ENCODE measurements around the gene ATG4D.
A peak's percentile ranks its signal among the peaks of the same experiment; 100 is the strongest.

Gene ATG4D

DNA sequence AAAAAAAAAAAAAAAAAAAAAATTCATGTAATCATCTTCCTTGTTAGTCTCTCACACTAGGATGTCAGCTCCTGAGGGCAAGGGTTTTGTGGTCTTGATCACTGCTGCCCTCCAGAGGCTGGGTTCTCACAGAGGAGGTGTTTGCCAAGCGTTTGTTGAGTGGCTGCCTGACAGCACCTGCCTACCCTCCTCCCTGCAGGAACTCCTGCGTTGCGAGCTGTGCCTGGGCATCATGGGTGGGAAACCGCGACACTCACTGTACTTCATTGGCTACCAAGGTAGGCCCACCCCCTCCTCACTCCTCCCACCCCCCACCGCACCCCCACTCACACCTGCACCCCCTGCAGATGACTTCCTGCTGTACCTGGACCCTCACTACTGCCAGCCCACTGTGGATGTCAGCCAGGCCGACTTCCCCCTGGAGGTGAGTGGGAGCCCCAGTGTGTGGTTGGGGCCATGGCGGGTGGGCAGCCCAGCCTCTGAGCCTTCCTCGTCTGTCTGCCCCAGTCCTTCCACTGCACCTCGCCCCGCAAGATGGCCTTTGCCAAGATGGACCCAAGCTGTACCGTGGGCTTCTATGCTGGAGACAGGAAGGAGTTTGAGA, 8.1 kb downstream of the ATG4D start:
- Histone ChIP-seq H3K9me3 (ENCODE audit: control insufficient read depth in 2 of 2, low read length in 2 of 2) (no peaks in the 10 kb centered on the region), H3K36me3 (ENCODE audit: control insufficient read depth in 2 of 2, insufficient read depth in 2 of 2, low read length in 2 of 2) (peaks cover 48 to 56% of the 10 kb centered on the region in 2 donors), H3K4me1 (ENCODE audit: control insufficient read depth in 2 of 2, insufficient read depth in 2 of 2, low read length in 2 of 2) (peaks cover 16 to 29% of the 10 kb centered on the region in 2 donors), H3K9ac (ENCODE audit: low read depth in 1 of 2, low read length in 2 of 2) (no peak overlapping the region), H3K4me3 (ENCODE audit: low read length in 2 of 2) (no peak overlapping the region), H3K27me3 (ENCODE audit: control insufficient read depth in 2 of 2, insufficient read depth in 2 of 2, low read length in 2 of 2) (no peaks in the 10 kb centered on the region), H3K27ac (ENCODE audit: low read depth in 2 of 2, low read length in 2 of 2) (no peak overlapping the region)

DNA sequence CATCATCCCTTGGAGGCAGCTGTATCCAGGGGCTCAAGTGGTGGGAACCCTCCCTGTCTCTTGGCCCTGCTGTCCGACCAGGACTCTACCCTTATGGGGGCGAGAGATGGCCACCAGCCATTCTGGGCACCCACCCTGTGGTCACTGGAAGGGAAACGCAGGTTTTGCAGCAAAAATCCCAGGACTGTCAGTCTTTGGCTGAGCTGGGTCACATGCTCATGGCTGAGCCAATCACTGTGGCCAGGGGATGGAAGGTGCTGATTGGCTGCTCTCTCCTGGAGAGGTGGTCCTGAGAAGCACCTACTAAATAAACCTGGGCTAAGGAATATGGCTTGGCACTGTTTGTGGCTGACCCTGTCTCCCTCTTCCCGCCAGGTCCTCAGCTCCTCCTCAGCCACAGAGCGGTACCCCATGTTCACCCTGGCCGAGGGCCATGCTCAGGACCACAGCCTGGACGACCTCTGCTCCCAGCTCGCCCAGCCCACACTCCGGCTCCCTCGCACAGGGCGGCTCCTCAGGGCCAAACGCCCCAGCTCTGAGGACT, 8.9 kb downstream of the ATG4D start:
- peaks cover 49 to 55% of the 10 kb centered on the region in 2 donors for H3K36me3 ChIP-seq (ENCODE audit: control insufficient read depth in 2 of 2, insufficient read depth in 2 of 2, low read length in 2 of 2)
- H3K9ac ChIP-seq (ENCODE audit: low read depth in 1 of 2, low read length in 2 of 2): no peak overlapping the region
- no peaks in the 10 kb centered on the region for H3K27me3 ChIP-seq (ENCODE audit: control insufficient read depth in 2 of 2, insufficient read depth in 2 of 2, low read length in 2 of 2)
- H3K27ac ChIP-seq (ENCODE audit: low read depth in 2 of 2, low read length in 2 of 2): peak overlapping the region in 1 of 2 donors; percentile 71
- no peaks in the 10 kb centered on the region for H3K9me3 ChIP-seq (ENCODE audit: control insufficient read depth in 2 of 2, low read length in 2 of 2)
- no peak overlapping the region for H3K4me3 ChIP-seq (ENCODE audit: low read length in 2 of 2)
- H3K4me1 ChIP-seq (ENCODE audit: control insufficient read depth in 2 of 2, insufficient read depth in 2 of 2, low read length in 2 of 2): peaks cover 16 to 29% of the 10 kb centered on the region in 2 donors

DNA sequence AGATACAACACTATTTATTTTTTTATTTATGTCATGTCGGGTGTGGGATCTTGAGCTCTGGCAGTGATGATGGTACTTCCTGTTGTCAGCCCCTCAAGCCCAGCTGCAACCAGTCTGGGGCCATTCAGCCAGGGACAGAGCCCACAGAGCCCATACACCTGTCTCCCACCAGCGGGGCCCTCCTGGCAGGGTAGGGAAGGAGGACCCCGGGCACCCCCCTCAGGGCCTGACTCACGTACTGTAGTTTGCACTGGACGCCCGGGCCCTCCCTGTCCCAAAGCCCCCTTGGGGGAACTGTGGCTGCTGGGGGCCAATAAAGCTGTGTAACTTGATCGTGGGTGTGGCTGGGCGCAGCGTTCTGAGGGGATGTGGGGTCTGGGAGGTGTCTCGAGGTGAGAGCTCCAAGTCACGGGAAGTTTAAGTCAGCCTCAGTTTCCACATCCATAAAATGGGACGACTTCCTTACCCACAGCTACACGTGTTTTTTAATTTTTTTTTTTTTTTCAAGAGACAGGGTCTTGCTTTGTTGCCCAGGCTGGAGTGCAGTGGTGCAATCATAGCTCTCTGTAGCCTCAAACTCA, 9.5 kb downstream of the ATG4D start:
- H3K4me1 ChIP-seq (ENCODE audit: control insufficient read depth in 2 of 2, insufficient read depth in 2 of 2, low read length in 2 of 2): peaks cover 16 to 29% of the 10 kb centered on the region in 2 donors
- peaks cover 52 to 59% of the 10 kb centered on the region in 2 donors for H3K36me3 ChIP-seq (ENCODE audit: control insufficient read depth in 2 of 2, insufficient read depth in 2 of 2, low read length in 2 of 2)

DNA sequence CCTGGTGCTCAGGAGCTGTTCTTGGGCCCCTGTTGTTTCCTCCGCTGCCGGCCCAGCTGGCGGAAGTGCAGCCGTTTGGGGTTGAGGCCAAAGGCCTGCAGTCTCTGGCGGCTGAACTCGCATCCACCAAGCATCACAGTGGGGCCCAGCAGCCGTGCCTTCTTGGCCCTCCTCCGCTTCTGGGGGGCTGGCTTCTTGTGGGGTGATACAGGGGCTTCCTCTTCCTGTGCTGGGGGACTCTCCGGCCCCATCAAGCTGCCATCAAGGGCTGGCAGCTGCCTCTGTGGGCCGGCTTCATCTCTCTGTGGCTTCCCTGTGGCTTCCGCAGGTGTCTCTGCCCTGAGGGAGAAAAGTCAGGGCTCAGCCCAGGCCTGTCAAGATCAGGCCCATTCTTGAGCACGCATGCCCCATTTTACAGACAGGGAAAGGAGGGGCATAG, 10.3 kb downstream of the ATG4D start:
- H3K27ac ChIP-seq (ENCODE audit: low read depth in 2 of 2, low read length in 2 of 2): peak overlapping the region in 1 of 2 donors; percentile 71
- H3K9ac ChIP-seq (ENCODE audit: low read depth in 1 of 2, low read length in 2 of 2): no peak overlapping the region
- peaks cover 48 to 54% of the 10 kb centered on the region in 2 donors for H3K36me3 ChIP-seq (ENCODE audit: control insufficient read depth in 2 of 2, insufficient read depth in 2 of 2, low read length in 2 of 2)
- peaks cover 16 to 29% of the 10 kb centered on the region in 2 donors for H3K4me1 ChIP-seq (ENCODE audit: control insufficient read depth in 2 of 2, insufficient read depth in 2 of 2, low read length in 2 of 2)
- no peaks in the 10 kb centered on the region for H3K27me3 ChIP-seq (ENCODE audit: control insufficient read depth in 2 of 2, insufficient read depth in 2 of 2, low read length in 2 of 2)
- H3K9me3 ChIP-seq (ENCODE audit: control insufficient read depth in 2 of 2, low read length in 2 of 2): no peaks in the 10 kb centered on the region
- no peak overlapping the region for H3K4me3 ChIP-seq (ENCODE audit: low read length in 2 of 2)

More for the DNA sequence above, 9.5 kb downstream of the ATG4D start:
- Histone ChIP-seq H3K9ac (ENCODE audit: low read depth in 1 of 2, low read length in 2 of 2) (peak overlapping the region in 1 of 2 donors; percentile 6), H3K27me3 (ENCODE audit: control insufficient read depth in 2 of 2, insufficient read depth in 2 of 2, low read length in 2 of 2) (no peaks in the 10 kb centered on the region), H3K9me3 (ENCODE audit: control insufficient read depth in 2 of 2, low read length in 2 of 2) (no peaks in the 10 kb centered on the region), H3K4me3 (ENCODE audit: low read length in 2 of 2) (no peak overlapping the region), H3K27ac (ENCODE audit: low read depth in 2 of 2, low read length in 2 of 2) (peak overlapping the region; percentile 61 to 71)

DNA sequence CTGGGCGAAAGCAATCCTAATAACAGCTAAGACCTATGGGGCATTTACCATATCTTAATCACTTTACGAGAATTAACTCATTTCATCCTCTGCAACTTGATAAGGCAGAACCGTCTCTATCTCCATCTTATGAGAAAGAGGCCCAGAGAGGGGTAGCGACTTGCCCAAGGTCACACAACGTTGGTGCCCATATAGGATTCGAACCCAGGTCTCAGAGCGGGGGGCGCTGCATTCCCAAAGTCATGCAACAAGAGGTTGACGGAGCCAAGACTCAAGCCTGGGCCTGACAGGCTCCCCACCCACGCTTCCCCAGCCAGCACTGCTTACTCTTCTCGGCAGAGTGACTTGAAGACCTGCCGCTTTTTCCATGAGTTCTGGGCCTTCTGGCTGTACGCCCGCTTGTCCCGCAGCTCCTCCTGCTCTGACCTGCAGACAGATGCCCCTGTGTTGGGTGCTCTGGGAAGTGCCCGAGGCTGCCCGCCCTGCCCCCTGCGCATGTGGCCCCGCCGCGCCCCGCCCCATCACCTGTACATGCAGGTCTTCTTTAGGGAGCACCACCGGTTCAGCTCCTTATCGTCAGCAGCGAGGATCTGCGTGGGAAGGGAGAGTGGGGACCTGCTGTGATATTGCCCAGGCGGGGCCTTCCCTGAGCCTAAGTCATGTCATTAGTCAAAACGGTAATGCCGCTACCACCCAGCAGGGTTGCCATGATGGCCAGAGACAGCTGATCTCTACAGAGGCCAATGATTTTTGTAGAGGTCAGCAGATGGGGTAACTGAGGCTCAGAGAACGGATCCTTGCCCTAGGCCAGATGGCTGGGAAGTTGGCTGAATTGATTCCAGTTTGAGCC, 11.3 kb downstream of the ATG4D start:
- no peak overlapping the region for H3K27ac ChIP-seq (ENCODE audit: low read depth in 2 of 2, low read length in 2 of 2)
- no peaks in the 10 kb centered on the region for H3K9me3 ChIP-seq (ENCODE audit: control insufficient read depth in 2 of 2, low read length in 2 of 2)
- H3K9ac ChIP-seq (ENCODE audit: low read depth in 1 of 2, low read length in 2 of 2): no peak overlapping the region
- no peaks in the 10 kb centered on the region for H3K27me3 ChIP-seq (ENCODE audit: control insufficient read depth in 2 of 2, insufficient read depth in 2 of 2, low read length in 2 of 2)
- H3K4me1 ChIP-seq (ENCODE audit: control insufficient read depth in 2 of 2, insufficient read depth in 2 of 2, low read length in 2 of 2): peaks cover 16 to 29% of the 10 kb centered on the region in 2 donors
- no peak overlapping the region for H3K4me3 ChIP-seq (ENCODE audit: low read length in 2 of 2)
- H3K36me3 ChIP-seq (ENCODE audit: control insufficient read depth in 2 of 2, insufficient read depth in 2 of 2, low read length in 2 of 2): peaks cover 57 to 59% of the 10 kb centered on the region in 2 donors

DNA sequence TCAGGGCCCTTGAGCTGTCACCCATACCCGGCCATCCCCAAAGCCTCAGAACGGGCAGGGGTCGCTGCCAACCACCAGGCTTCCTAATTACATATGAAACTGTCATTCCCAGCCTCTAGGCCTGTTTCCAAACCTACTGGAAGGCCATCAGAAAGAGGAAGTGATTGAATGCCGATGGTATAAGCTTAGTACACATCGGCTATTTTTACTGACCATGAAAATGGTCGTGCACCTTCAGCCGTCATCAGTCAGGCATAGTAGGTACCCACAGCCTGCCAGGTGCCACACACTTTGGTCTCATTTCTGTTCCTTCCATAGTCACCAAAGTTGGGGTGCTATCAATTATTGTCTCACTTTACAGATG, 11.9 kb downstream of the ATG4D start:
- H3K27me3 ChIP-seq (ENCODE audit: control insufficient read depth in 2 of 2, insufficient read depth in 2 of 2, low read length in 2 of 2): no peaks in the 10 kb centered on the region
- no peaks in the 10 kb centered on the region for H3K9me3 ChIP-seq (ENCODE audit: control insufficient read depth in 2 of 2, low read length in 2 of 2)
- H3K4me1 ChIP-seq (ENCODE audit: control insufficient read depth in 2 of 2, insufficient read depth in 2 of 2, low read length in 2 of 2): peaks cover 16 to 25% of the 10 kb centered on the region in 2 donors
- H3K4me3 ChIP-seq (ENCODE audit: low read length in 2 of 2): no peak overlapping the region
- H3K27ac ChIP-seq (ENCODE audit: low read depth in 2 of 2, low read length in 2 of 2): no peak overlapping the region
- peaks cover 56 to 61% of the 10 kb centered on the region in 2 donors for H3K36me3 ChIP-seq (ENCODE audit: control insufficient read depth in 2 of 2, insufficient read depth in 2 of 2, low read length in 2 of 2)
- no peak overlapping the region for H3K9ac ChIP-seq (ENCODE audit: low read depth in 1 of 2, low read length in 2 of 2)

DNA sequence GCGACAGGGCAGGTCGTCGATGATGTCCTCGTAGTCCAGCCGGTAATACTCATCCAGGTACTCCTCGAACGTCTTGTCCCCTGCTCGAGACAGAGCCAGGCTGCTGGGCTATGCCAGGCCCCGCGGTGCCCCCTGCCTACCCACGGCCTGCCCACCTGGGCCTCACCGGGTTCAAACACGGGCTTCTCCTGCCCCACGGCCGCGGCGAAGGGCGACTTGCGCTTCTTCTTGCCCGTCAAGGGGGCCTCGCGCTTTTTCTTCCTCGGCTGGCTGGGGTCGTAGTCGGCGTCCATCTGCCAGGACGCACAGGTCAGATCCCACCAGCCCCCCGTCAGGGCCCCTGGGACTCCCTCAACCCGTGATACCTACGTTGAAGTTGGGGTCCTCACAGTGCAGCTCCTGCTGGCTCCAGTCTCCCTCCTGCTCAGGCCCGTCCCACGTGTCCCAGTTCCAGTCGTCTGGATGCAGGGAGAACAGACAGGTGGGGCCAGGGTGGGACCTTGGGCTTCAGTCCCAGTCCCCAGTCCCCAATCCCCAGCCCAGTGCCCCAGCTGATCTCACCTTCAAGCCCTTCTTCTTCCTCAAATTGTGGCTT, 14.0 kb downstream of the ATG4D start:
- H3K36me3 ChIP-seq (ENCODE audit: control insufficient read depth in 2 of 2, insufficient read depth in 2 of 2, low read length in 2 of 2): peaks cover 48 to 53% of the 10 kb centered on the region in 2 donors
- H3K9me3 ChIP-seq (ENCODE audit: control insufficient read depth in 2 of 2, low read length in 2 of 2): no peaks in the 10 kb centered on the region
- H3K27ac ChIP-seq (ENCODE audit: low read depth in 2 of 2, low read length in 2 of 2): no peak overlapping the region

DNA sequence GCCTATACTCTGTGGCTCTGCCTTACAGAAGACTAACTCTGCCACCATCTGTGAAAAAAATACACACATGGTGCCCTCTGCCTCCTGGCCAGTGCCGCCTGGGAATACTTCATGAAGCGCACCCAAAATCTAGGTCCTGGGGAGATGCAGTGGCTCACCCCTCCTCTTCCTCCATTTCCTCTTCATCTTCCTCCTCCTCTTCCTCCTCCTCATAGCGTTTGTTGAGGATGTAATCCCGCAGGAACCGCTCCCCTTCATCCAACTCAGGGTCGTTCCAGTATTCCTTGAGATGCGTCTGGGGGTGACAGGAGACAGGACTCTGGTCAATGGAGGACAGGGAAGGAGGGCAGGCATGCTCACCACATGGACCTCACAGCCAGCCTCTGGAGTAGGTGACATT, 16.4 kb downstream of the ATG4D start:
- H3K36me3 ChIP-seq (ENCODE audit: control insufficient read depth in 2 of 2, insufficient read depth in 2 of 2, low read length in 2 of 2): peaks cover 26 to 38% of the 10 kb centered on the region in 2 donors
- no peaks in the 10 kb centered on the region for H3K9me3 ChIP-seq (ENCODE audit: control insufficient read depth in 2 of 2, low read length in 2 of 2)
- H3K4me1 ChIP-seq (ENCODE audit: control insufficient read depth in 2 of 2, insufficient read depth in 2 of 2, low read length in 2 of 2): peaks cover 6 to 7% of the 10 kb centered on the region in 2 donors
- no peak overlapping the region for H3K27ac ChIP-seq (ENCODE audit: low read depth in 2 of 2, low read length in 2 of 2)
- no peak overlapping the region for H3K9ac ChIP-seq (ENCODE audit: low read depth in 1 of 2, low read length in 2 of 2)
- no peak overlapping the region for H3K4me3 ChIP-seq (ENCODE audit: low read length in 2 of 2)
- no peaks in the 10 kb centered on the region for H3K27me3 ChIP-seq (ENCODE audit: control insufficient read depth in 2 of 2, insufficient read depth in 2 of 2, low read length in 2 of 2)

More for the DNA sequence above, 14.0 kb downstream of the ATG4D start:
- Histone ChIP-seq H3K27me3 (ENCODE audit: control insufficient read depth in 2 of 2, insufficient read depth in 2 of 2, low read length in 2 of 2) (no peaks in the 10 kb centered on the region), H3K4me3 (ENCODE audit: low read length in 2 of 2) (no peak overlapping the region), H3K4me1 (ENCODE audit: control insufficient read depth in 2 of 2, insufficient read depth in 2 of 2, low read length in 2 of 2) (peaks cover 5 to 17% of the 10 kb centered on the region in 2 donors), H3K9ac (ENCODE audit: low read depth in 1 of 2, low read length in 2 of 2) (no peak overlapping the region)

DNA sequence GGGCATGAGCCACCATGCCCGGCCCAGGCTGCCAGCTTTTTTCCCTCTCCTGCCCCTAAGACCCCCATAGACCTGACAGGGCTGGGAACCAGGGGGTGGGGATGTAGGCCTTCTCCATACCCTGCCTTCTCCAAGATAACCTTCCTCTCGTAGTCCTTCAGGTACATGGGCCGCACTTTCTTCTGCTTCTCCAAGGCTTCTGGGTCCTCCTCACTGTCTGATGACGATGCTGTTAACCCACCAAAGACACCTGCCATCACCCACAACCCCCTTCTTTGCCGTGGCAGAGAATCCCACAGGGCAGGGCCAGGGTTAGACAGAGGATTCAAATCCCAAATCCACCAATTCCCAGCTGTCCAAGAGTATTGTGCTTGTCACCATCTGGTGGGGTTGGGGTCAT, 18.9 kb downstream of the ATG4D start:
- Histone ChIP-seq H3K9ac (ENCODE audit: low read depth in 1 of 2, low read length in 2 of 2) (no peak overlapping the region), H3K27ac (ENCODE audit: low read depth in 2 of 2, low read length in 2 of 2) (no peak overlapping the region), H3K4me1 (ENCODE audit: control insufficient read depth in 2 of 2, insufficient read depth in 2 of 2, low read length in 2 of 2) (peaks cover 23% of the 10 kb centered on the region in 2 donors), H3K9me3 (ENCODE audit: control insufficient read depth in 2 of 2, low read length in 2 of 2) (no peaks in the 10 kb centered on the region), H3K4me3 (ENCODE audit: low read length in 2 of 2) (no peak overlapping the region), H3K27me3 (ENCODE audit: control insufficient read depth in 2 of 2, insufficient read depth in 2 of 2, low read length in 2 of 2) (no peaks in the 10 kb centered on the region), H3K36me3 (ENCODE audit: control insufficient read depth in 2 of 2, insufficient read depth in 2 of 2, low read length in 2 of 2) (peaks cover 19 to 24% of the 10 kb centered on the region in 2 donors)
